ENCODE results near the gene GRM1.

DNA sequence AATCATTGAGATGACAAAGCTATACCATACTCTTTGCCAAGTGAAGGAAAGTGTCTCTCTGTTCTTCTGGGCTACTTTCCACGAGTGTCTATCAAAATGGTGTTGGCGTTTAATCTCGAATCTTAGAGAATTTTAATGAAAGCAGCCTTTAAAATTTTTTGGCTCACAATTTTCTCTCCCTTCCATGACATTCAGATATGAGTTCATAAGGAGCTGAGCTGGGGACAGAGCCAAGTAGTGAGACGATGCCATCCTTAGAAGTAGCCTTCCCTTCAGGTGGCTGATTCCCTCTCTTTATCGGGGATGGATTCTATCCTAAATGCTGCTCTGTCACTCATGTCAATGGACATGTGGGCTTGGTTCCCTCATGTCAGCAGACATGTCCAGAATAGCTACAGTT, 132.8 kb downstream of the GRM1 start:
- TF ChIP-seq, protein P1, sequence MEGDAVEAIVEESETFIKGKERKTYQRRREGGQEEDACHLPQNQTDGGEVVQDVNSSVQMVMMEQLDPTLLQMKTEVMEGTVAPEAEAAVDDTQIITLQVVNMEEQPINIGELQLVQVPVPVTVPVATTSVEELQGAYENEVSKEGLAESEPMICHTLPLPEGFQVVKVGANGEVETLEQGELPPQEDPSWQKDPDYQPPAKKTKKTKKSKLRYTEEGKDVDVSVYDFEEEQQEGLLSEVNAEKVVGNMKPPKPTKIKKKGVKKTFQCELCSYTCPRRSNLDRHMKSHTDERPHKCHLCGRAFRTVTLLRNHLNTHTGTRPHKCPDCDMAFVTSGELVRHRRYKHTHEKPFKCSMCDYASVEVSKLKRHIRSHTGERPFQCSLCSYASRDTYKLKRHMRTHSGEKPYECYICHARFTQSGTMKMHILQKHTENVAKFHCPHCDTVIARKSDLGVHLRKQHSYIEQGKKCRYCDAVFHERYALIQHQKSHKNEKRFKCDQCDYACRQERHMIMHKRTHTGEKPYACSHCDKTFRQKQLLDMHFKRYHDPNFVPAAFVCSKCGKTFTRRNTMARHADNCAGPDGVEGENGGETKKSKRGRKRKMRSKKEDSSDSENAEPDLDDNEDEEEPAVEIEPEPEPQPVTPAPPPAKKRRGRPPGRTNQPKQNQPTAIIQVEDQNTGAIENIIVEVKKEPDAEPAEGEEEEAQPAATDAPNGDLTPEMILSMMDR (IDR thresholded peaks at IDR 0.05; ENCODE audit: low read depth, low read length, poor library complexity, severe bottlenecking), result no peak
- TF ChIP-seq EZH2phosphoT487 (IDR thresholded peaks at IDR 0.05; ENCODE audit: borderline replicate concordance, low read length), result no peak

Measured in DOHH2 (cell line).